Mammary epithelial cell (primary cell): ENCODE results near the gene TP73.
"Not testable (repeated sequence)": the region's sequence is repeated elsewhere in the genome, so short reads cannot be mapped to it uniquely, and the experiment has no call there.

ENCODE experiments used
- EZH2 ChIP-seq: IDR thresholded peaks from 2 replicates; pipeline ENCODE4 v1.6.1; 2012; ENCODE audit warnings: low read length, inconsistent platforms, borderline replicate concordance
- TF ChIP-seq, protein P1 (sequence below), 2 donors: IDR thresholded peaks in 1 of 2; conservative IDR thresholded peaks in 1 of 2; 2 replicates each; pipeline ENCODE4 v1.5.1; 2011 to 2012; ENCODE audit warnings: inconsistent platforms in 2 of 2, low read length in 2 of 2, mild to moderate bottlenecking in 2 of 2, control low read depth in 1 of 2, low read depth in 1 of 2; ENCODE audit not compliant: insufficient read depth in 1 of 2; ENCODE audit errors: extremely low read depth in 1 of 2

DNA sequence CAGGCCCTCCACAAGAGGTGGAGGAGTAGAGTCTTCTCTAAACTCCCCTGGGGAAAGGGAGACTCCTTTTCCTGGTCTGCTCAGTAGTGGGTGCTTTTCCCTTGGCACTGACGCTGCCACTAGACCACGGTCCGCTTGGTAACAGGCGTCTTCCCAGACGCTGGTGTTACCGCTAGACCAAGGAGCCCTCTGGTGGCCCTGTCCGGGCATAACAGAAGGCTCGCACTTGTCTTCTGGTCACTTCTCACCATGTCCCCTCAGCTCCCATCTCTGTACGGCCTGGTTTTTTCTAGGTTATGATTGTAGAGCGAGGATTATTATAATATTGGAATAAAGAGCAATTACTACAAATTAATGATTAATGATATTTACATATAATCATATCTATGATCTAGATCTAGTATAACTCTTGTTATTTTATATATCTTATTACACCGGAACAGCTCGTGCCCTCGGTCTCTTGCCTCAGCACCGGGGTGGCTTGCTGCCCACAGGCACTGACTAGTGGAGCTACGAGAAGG is 31.1 kb upstream of the TP73 start:
- TF ChIP-seq, protein P1, sequence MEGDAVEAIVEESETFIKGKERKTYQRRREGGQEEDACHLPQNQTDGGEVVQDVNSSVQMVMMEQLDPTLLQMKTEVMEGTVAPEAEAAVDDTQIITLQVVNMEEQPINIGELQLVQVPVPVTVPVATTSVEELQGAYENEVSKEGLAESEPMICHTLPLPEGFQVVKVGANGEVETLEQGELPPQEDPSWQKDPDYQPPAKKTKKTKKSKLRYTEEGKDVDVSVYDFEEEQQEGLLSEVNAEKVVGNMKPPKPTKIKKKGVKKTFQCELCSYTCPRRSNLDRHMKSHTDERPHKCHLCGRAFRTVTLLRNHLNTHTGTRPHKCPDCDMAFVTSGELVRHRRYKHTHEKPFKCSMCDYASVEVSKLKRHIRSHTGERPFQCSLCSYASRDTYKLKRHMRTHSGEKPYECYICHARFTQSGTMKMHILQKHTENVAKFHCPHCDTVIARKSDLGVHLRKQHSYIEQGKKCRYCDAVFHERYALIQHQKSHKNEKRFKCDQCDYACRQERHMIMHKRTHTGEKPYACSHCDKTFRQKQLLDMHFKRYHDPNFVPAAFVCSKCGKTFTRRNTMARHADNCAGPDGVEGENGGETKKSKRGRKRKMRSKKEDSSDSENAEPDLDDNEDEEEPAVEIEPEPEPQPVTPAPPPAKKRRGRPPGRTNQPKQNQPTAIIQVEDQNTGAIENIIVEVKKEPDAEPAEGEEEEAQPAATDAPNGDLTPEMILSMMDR (conservative IDR thresholded peaks at IDR 0.05 in 1 of 2, IDR thresholded peaks at IDR 0.05 in 1 of 2; ENCODE audit: extremely low read depth in 1 of 2, insufficient read depth in 1 of 2, low read depth in 1 of 2, low read length in 2 of 2): peak; percentile 26 to 57
- TF ChIP-seq EZH2: not testable (repeated sequence)
